ENCODE measurements around the gene BCAS4. TPM values are rescaled to one million over a fixed set of nuclear protein-coding genes. Genes with fewer than 3 reads are reported as not detected.

BCAS4 gene
- total RNA-seq, 1 experiment from 2014 or later, result 13.5 TPM

GRCh38 chr20:50804437-50805348, 9.8 kb downstream of the BCAS4 start:
- no TSS peak for BruUV-seq (replicated peaks)
- no peak overlapping the region for H3K27ac Mint-ChIP-seq (ENCODE audit: unreplicated experiment)

GRCh38 chr20:50805349-50805684, 10.5 kb downstream of the BCAS4 start:
- TF ChIP-seq CTCF (IDR thresholded peaks at IDR 0.05; ENCODE audit: unreplicated experiment), result no peak
- no TSS peak for BruUV-seq (replicated peaks)
- no peaks in the 10 kb centered on the region for H3K9me3 Mint-ChIP-seq (ENCODE audit: low read depth, unreplicated experiment)
- H3K27ac Mint-ChIP-seq (ENCODE audit: unreplicated experiment), result no peak overlapping the region
- CTCF ChIA-PET, result interaction anchor here (0.5 kb wide), 1 partner anchor 32 kb away, joined by 4 read pairs; no protein-coding TSS in a partner anchor
- no peaks in the 10 kb centered on the region for H3K4me1 Mint-ChIP-seq (ENCODE audit: low read depth, unreplicated experiment)
- DNase-seq, result no peak
- H3K27me3 Mint-ChIP-seq (ENCODE audit: unreplicated experiment), result no peaks in the 10 kb centered on the region
- no peak overlapping the region for H3K4me3 Mint-ChIP-seq (ENCODE audit: low read depth, unreplicated experiment)
- H3K36me3 Mint-ChIP-seq (ENCODE audit: insufficient read depth, unreplicated experiment), result no peaks in the 10 kb centered on the region
- intact Hi-C loops (cut with micrococcal nuclease; ENCODE audit: unreplicated experiment), result no loop called here

More at GRCh38 chr20:50804437-50805348, 9.8 kb downstream of the BCAS4 start:
- H3K4me3 Mint-ChIP-seq (ENCODE audit: low read depth, unreplicated experiment), result no peak overlapping the region
- no peaks in the 10 kb centered on the region for H3K27me3 Mint-ChIP-seq (ENCODE audit: unreplicated experiment)
- no peaks in the 10 kb centered on the region for H3K4me1 Mint-ChIP-seq (ENCODE audit: low read depth, unreplicated experiment)
- no peak for TF ChIP-seq CTCF (IDR thresholded peaks at IDR 0.05; ENCODE audit: unreplicated experiment)
- no peaks in the 10 kb centered on the region for H3K9me3 Mint-ChIP-seq (ENCODE audit: low read depth, unreplicated experiment)
- H3K36me3 Mint-ChIP-seq (ENCODE audit: insufficient read depth, unreplicated experiment), result no peaks in the 10 kb centered on the region
- DNase-seq, result no peak
- CTCF ChIA-PET, result interaction anchor here (0.5 to 1.0 kb wide), 2 partner anchors 19 to 31 kb away, joined by 3 to 4 read pairs; no protein-coding TSS in a partner anchor
- intact Hi-C loops (cut with micrococcal nuclease; ENCODE audit: unreplicated experiment), result no loop called here

- Mint-ChIP-seq H3K9me3 (ENCODE audit: low read depth, unreplicated experiment) (no peaks in the 10 kb centered on the region), H3K27me3 (ENCODE audit: unreplicated experiment) (no peaks in the 10 kb centered on the region), H3K27ac (ENCODE audit: unreplicated experiment) (no peak overlapping the region), H3K36me3 (ENCODE audit: insufficient read depth, unreplicated experiment) (no peaks in the 10 kb centered on the region), H3K4me3 (ENCODE audit: low read depth, unreplicated experiment) (no peak overlapping the region), H3K4me1 (ENCODE audit: low read depth, unreplicated experiment) (no peaks in the 10 kb centered on the region)
- no peak for DNase-seq
- TF ChIP-seq CTCF (IDR thresholded peaks at IDR 0.05; ENCODE audit: unreplicated experiment), result no peak
- CTCF ChIA-PET, result no interaction called here
- BruUV-seq (replicated peaks), result no TSS peak
- intact Hi-C loops (cut with micrococcal nuclease; ENCODE audit: unreplicated experiment), result no loop called here
Observed at GRCh38 chr20:50806126-50806768, 11.4 kb downstream of the BCAS4 start.

GRCh38 chr20:50810063-50810462, 15.2 kb downstream of the BCAS4 start:
- CTCF ChIA-PET, result no interaction called here
- DNase-seq, result no peak
- no peak overlapping the region for H3K4me3 Mint-ChIP-seq (ENCODE audit: low read depth, unreplicated experiment)

More at GRCh38 chr20:50810063-50810462, 15.2 kb downstream of the BCAS4 start:
- H3K9me3 Mint-ChIP-seq (ENCODE audit: low read depth, unreplicated experiment), result no peaks in the 10 kb centered on the region
- H3K27me3 Mint-ChIP-seq (ENCODE audit: unreplicated experiment), result no peaks in the 10 kb centered on the region
- no peak for TF ChIP-seq CTCF (IDR thresholded peaks at IDR 0.05; ENCODE audit: unreplicated experiment)
- intact Hi-C loops (cut with micrococcal nuclease; ENCODE audit: unreplicated experiment), result no loop called here
- no TSS peak for BruUV-seq (replicated peaks)
- no peaks in the 10 kb centered on the region for H3K36me3 Mint-ChIP-seq (ENCODE audit: insufficient read depth, unreplicated experiment)
- peaks cover 1% of the 10 kb centered on the region for H3K4me1 Mint-ChIP-seq (ENCODE audit: low read depth, unreplicated experiment)
- H3K27ac Mint-ChIP-seq (ENCODE audit: unreplicated experiment), result no peak overlapping the region

All from Calu3 (cell line).